ENCODE data around the gene GPATCH3.

- TF ChIP-seq EZH2 (IDR thresholded peaks at IDR 0.05) (no peak), POLR2AphosphoS5 (IDR thresholded peaks at IDR 0.05; ENCODE audit: borderline replicate concordance, low read depth, low read length) (no peak), FOXP2 (optimal IDR thresholded peaks at IDR 0.05; ENCODE audit: control extremely low read depth, extremely low read length, insufficient read depth) (no peak)
These were observed 45.4 kb downstream of the GPATCH3 start for GRCh38 chr1:26854906-26855305.

All from SK-N-MC (cell line).